Stimulated activated naive CD8-positive, alpha-beta T cell treated with anti-CD3 and anti-CD28 coated beads, Interleukin-15, Interleukin-2, amounts not matched to agents 100 ng/mL and 50 ng/mL, for 24 hours (primary cell): ENCODE results near the gene EIF4A2.
A peak's percentile ranks its signal among the peaks of the same experiment; 100 is the strongest.

Source experiments
- H3K27ac Mint-ChIP-seq: one replicate; pipeline ENCODE4 v1.8.0; 2021; ENCODE audit warnings: mild to moderate bottlenecking, mixed read lengths
- H3K27me3 Mint-ChIP-seq: one replicate; pipeline ENCODE4 v1.8.0; 2021; ENCODE audit warnings: mixed read lengths
- H3K36me3 Mint-ChIP-seq: one replicate; pipeline ENCODE4 v1.8.0; 2021; ENCODE audit warnings: low read depth, mixed read lengths
- H3K4me1 Mint-ChIP-seq: one replicate; pipeline ENCODE4 v1.8.0; 2021; ENCODE audit warnings: low read depth, mixed read lengths
- H3K4me3 Mint-ChIP-seq: one replicate; pipeline ENCODE4 v1.8.0; 2021; ENCODE audit warnings: mild to moderate bottlenecking, mixed read lengths
- H3K9me3 Mint-ChIP-seq: one replicate; pipeline ENCODE4 v1.8.0; 2021; ENCODE audit warnings: mixed read lengths

EIF4A2 gene

DNA sequence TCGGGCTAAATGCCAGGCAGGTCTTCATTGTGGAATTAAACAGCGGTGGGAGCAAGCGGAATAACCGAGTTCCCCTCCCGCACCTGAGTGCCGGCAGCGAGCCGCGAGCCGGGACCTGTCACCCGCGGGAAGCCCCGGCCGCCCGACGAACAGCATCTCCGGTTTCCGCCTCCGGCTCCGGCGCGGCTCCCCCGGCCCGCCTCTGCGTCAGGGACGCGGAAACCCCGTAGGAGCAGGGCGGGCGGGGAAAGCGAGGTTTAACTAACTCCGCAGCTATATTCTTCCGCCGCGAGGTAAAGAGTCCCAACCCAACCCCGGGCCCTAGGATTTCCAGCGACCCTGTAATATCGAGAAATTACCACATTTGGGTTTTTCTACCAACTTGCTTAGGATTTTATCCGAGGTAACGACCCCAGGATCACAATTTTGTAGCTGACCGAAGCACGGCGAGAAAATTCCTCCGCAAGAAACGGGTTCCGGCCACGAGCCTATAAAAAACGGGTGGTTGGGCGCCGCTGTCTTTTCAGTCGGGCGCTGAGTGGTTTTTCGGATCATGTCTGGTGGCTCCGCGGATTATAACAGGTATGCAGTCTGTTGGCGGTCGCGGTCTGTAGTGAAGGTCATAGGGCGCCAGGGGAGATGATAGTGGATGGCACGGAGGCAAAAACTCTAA lies at the start of gene EIF4A2:
Gene EIF4A2, plus strand, starts transcription at position 520 of the 673 bp plus-strand sequence. Its CDS starts 34 bp downstream, at position 554.
- H3K4me3 Mint-ChIP-seq, result peak within 1 kb of the TSS; percentile 99
- peaks cover 50% of the 10 kb centered on the region for H3K36me3 Mint-ChIP-seq
- peak within 1 kb of the TSS; percentile 100 for H3K27ac Mint-ChIP-seq
- no peaks in the 10 kb centered on the region for H3K27me3 Mint-ChIP-seq
- H3K4me1 Mint-ChIP-seq, result peaks cover 58% of the 10 kb centered on the region
- H3K9me3 Mint-ChIP-seq, result no peaks in the 10 kb centered on the region

GRCh38 chr3:186742618-186743380 lies 40.6 kb upstream of the EIF4A2 start:
- H3K36me3 Mint-ChIP-seq, result peaks cover 7% of the 10 kb centered on the region
- H3K4me1 Mint-ChIP-seq, result no peaks in the 10 kb centered on the region
- no peak overlapping the region for H3K4me3 Mint-ChIP-seq
- no peaks in the 10 kb centered on the region for H3K9me3 Mint-ChIP-seq
- no peak overlapping the region for H3K27ac Mint-ChIP-seq
- H3K27me3 Mint-ChIP-seq, result no peaks in the 10 kb centered on the region

DNA sequence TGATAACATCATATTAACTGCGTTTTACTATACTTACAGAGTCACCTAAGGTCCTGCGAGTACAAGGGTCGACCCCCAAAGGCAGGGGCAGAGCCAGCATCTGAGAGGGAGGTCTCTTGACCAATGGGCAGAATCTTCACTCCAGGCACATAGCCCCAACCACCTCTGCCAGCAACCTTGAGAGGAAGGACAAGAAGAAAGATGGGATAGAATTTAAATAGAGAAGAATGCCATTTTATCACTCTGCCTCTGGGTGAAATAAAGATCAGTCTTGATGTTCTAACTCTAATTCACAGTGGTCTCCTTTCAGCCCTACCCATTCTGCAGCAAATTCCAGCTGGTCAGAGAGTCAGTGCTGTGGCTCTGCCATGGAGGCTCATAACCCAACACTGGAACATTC lies 39.7 kb upstream of the EIF4A2 start:
- Mint-ChIP-seq H3K9me3 (no peaks in the 10 kb centered on the region), H3K4me3 (no peak overlapping the region), H3K27ac (no peak overlapping the region), H3K27me3 (no peaks in the 10 kb centered on the region), H3K36me3 (peaks cover 7% of the 10 kb centered on the region), H3K4me1 (no peaks in the 10 kb centered on the region)

- Mint-ChIP-seq H3K36me3 (peaks cover 7% of the 10 kb centered on the region), H3K27ac (no peak overlapping the region), H3K27me3 (no peaks in the 10 kb centered on the region), H3K9me3 (no peaks in the 10 kb centered on the region), H3K4me1 (no peaks in the 10 kb centered on the region), H3K4me3 (no peak overlapping the region)
Observed at GRCh38 chr3:186746008-186746407, 37.4 kb upstream of the EIF4A2 start.

- no peak overlapping the region for H3K27ac Mint-ChIP-seq
Observed at GRCh38 chr3:186750316-186750715, 33.1 kb upstream of the EIF4A2 start.

DNA sequence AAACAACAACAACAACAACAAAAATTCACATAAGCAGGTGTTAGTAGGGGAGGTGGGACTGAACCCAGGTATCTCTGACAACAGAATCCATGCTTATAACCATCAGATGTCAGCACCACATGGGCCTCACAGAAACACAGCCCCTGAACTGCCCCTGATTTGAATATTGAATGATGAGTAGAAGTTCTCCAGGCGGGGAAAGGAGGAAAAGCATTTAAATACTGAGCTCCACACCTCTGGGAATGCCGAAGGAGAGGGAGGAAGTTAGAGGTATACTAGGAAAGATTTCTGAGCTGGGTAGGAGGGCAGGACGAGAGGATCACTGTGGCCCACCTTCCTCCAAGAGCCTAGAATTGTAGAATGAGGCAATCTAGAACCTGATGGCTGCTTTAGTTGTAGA lies 31.9 kb upstream of the EIF4A2 start:
- Mint-ChIP-seq H3K4me3 (no peak overlapping the region), H3K27me3 (no peaks in the 10 kb centered on the region), H3K4me1 (peaks cover 14% of the 10 kb centered on the region), H3K27ac (no peak overlapping the region), H3K9me3 (no peaks in the 10 kb centered on the region), H3K36me3 (no peaks in the 10 kb centered on the region)

More at GRCh38 chr3:186750316-186750715, 33.1 kb upstream of the EIF4A2 start:
- Mint-ChIP-seq H3K4me1 (peaks cover 14% of the 10 kb centered on the region), H3K9me3 (no peaks in the 10 kb centered on the region), H3K36me3 (no peaks in the 10 kb centered on the region), H3K27me3 (no peaks in the 10 kb centered on the region), H3K4me3 (no peak overlapping the region)

DNA sequence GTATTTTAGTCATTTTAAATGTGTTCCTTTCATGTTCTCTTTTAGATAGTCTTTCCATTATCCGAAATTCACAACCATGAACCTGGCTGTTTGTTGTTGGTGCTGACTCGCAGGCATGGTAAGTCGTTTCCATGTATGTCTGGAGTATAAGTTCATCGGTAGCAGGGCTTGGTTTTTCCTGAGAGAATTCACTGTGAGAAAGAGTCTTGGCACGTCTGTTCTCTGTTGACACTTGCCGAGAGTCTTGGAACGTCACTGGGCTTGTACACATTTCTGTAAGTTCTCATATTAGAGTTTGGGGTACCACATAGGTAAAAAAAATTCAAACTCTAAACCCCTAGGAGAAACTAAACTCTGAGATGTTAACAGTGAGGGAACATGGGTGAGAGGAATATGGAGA lies 29.4 kb upstream of the EIF4A2 start:
- Mint-ChIP-seq H3K4me1 (peaks cover 14% of the 10 kb centered on the region), H3K36me3 (no peaks in the 10 kb centered on the region), H3K27ac (no peak overlapping the region), H3K4me3 (no peak overlapping the region), H3K27me3 (no peaks in the 10 kb centered on the region), H3K9me3 (no peaks in the 10 kb centered on the region)

GRCh38 chr3:186754871-186755270 lies 28.5 kb upstream of the EIF4A2 start:
- no peak overlapping the region for H3K27ac Mint-ChIP-seq
- no peak overlapping the region for H3K4me3 Mint-ChIP-seq
- H3K9me3 Mint-ChIP-seq, result no peaks in the 10 kb centered on the region
- H3K27me3 Mint-ChIP-seq, result no peaks in the 10 kb centered on the region
- H3K4me1 Mint-ChIP-seq, result peaks cover 14% of the 10 kb centered on the region
- no peaks in the 10 kb centered on the region for H3K36me3 Mint-ChIP-seq

- H3K9me3 Mint-ChIP-seq, result no peaks in the 10 kb centered on the region
- no peak overlapping the region for H3K27ac Mint-ChIP-seq
- peaks cover 23% of the 10 kb centered on the region for H3K4me1 Mint-ChIP-seq
- no peaks in the 10 kb centered on the region for H3K27me3 Mint-ChIP-seq
- no peaks in the 10 kb centered on the region for H3K36me3 Mint-ChIP-seq
- no peak overlapping the region for H3K4me3 Mint-ChIP-seq
Observed at GRCh38 chr3:186757214-186757613, 26.2 kb upstream of the EIF4A2 start.

DNA sequence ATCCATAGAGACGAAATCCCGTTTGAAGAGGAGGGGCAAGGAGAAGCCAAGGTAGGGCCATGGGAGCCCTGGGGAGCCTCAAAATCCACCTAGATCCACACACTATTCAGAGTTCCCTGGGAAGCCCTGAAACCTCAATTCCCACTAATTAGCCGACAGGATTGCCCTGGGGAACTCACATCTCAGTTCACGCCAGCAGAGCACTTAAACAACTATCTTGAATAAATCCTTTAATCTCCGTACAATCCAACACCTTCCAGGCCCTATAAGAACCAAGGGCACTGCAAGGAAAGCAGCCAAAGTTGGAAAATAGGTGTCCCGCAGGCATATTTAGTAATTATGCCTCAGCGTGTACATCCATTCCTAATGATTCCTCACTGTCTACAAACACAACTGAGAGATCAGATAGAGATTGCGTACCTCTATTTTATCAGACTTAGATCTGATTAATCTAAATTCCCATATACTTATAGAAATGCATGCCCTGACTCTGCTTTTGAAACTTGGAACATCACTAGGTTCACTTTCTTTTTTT lies 25.6 kb upstream of the EIF4A2 start:
- Mint-ChIP-seq H3K27me3 (no peaks in the 10 kb centered on the region), H3K36me3 (no peaks in the 10 kb centered on the region), H3K9me3 (no peaks in the 10 kb centered on the region), H3K27ac (no peak overlapping the region), H3K4me3 (no peak overlapping the region), H3K4me1 (peaks cover 23% of the 10 kb centered on the region)

- Mint-ChIP-seq H3K27ac (no peak overlapping the region), H3K4me1 (peaks cover 9% of the 10 kb centered on the region), H3K9me3 (no peaks in the 10 kb centered on the region), H3K4me3 (no peak overlapping the region), H3K27me3 (no peaks in the 10 kb centered on the region), H3K36me3 (no peaks in the 10 kb centered on the region)
Observed at GRCh38 chr3:186759231-186759930, 24.0 kb upstream of the EIF4A2 start.

DNA sequence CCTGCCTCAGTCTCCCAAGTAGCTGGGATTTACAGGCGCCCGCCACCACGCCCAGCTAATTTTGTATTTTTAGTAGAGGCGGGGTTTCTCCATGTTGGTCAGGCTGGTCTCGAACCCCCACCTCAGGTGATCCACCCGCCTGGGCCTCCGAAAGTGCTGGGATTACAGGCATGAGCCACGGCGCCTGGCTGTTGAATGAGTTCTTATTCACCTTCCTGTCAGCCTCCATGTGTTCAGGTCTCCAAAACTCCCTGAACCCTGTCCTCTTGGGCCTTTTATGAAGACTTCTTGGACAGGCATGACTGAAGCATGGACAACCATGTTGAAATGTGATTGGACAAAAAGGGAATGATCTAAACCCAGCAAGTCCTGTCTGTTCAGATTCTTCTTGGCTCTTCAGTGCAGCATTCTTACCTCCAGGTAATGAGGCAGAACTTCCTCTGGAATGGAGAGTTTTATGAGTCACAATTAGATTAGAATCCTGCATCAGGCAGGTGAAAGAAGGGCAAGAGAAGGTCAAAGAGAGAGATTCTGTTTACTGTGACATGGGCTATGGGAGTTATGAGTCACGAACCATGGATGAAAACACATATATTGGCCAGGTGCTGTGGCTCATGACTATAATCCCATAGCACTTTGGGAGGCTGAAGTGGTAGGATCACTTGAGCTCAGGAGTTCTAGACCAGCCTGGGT lies 23.1 kb upstream of the EIF4A2 start:
- no peak overlapping the region for H3K27ac Mint-ChIP-seq
- peaks cover 4% of the 10 kb centered on the region for H3K36me3 Mint-ChIP-seq
- no peaks in the 10 kb centered on the region for H3K9me3 Mint-ChIP-seq
- no peaks in the 10 kb centered on the region for H3K27me3 Mint-ChIP-seq
- H3K4me3 Mint-ChIP-seq, result no peak overlapping the region
- H3K4me1 Mint-ChIP-seq, result peaks cover 9% of the 10 kb centered on the region

- no peak overlapping the region for H3K4me3 Mint-ChIP-seq
- H3K27ac Mint-ChIP-seq, result no peak overlapping the region
- peaks cover 9% of the 10 kb centered on the region for H3K4me1 Mint-ChIP-seq
- no peaks in the 10 kb centered on the region for H3K27me3 Mint-ChIP-seq
- no peaks in the 10 kb centered on the region for H3K9me3 Mint-ChIP-seq
- peaks cover 5% of the 10 kb centered on the region for H3K36me3 Mint-ChIP-seq
Observed at GRCh38 chr3:186760897-186761447, 22.4 kb upstream of the EIF4A2 start.

- no peaks in the 10 kb centered on the region for H3K27me3 Mint-ChIP-seq
- peak overlapping the region; percentile 98 for H3K27ac Mint-ChIP-seq
- H3K36me3 Mint-ChIP-seq, result peaks cover 4% of the 10 kb centered on the region
- peaks cover 22% of the 10 kb centered on the region for H3K4me1 Mint-ChIP-seq
- peaks cover 3% of the 10 kb centered on the region for H3K9me3 Mint-ChIP-seq
- H3K4me3 Mint-ChIP-seq, result peak overlapping the region; percentile 92
Observed at GRCh38 chr3:186772281-186772694, 11.1 kb upstream of the EIF4A2 start.
